HG02623 (cell line): ENCODE results near the gene PEX16.
"Not testable (repeated sequence)": the region's sequence is repeated elsewhere in the genome, so short reads cannot be mapped to it uniquely, and the experiment has no call there.

Experiments used
- ATAC-seq: cut with Tn5 transposase; IDR thresholded peaks from one replicate; pipeline ENCODE4 v1.9.1; 2021; ENCODE audit warnings: moderate library complexity; ENCODE audit not compliant: unreplicated experiment

Gene PEX16

DNA sequence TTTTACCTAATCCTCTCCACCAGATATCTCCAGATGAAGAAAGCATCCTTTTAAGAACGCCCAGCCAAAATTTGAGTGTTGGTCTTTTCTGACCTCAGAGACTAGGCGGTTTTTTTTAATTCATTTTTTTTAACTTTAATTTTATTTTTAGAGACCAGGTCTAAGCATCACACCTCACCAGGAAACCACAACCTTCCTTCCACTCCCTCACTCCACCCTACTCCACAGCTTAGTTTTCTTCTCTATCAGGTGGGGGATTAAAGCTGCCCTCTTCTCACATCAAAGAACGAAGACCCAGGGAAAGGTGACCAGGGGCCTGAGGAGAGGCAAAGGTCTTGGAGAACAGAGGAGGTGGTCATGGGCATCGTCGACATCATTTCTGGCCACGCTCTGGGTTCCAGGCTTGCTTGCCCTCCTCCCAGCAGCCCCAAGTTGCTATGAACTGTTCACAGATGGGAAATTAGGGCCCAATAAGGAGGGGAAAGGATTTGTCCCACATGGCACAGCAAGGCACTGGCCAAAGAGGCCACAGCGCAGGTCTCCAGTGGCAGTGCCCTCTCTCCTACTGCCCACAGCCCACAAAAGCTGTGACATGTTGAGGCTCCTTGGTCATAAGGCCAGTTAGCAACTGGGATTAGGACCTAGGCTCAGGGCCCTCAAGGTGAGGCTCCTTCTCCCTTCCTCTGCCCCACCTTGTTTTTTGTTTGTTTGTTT is 1.4 kb upstream of the PEX16 start:
- ATAC-seq = no peak

DNA sequence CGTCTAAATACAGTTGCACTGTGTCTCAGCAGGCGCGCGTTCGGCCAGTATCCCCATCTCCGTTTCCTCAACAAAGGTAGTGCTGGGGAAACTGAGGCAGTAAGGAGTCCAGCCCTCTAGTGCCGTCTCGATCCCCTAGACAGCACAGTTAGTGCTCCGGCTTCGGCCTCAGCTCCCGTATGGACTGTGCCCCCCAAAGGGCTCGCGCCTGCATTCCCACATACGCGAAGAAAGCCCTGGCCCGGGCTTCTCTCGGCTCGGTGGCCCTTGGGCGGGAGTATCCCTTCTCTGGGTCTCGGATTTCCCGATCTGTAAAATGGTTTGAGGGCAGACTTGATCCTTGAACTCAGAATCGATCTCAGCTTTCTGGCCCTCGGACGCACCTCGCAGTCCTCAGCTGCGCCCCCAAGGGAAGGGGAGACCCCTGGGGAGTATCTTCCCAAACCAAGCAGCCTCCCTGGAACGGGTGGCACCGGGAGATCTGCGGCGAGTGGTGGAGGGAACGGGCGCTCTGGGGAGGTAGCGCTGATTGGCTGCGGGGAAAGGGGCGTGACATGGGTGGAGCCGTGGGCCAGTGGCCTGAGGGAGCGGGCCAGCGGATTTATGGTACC is 759 bp upstream of the PEX16 start:
- peak; percentile 36 for ATAC-seq

DNA sequence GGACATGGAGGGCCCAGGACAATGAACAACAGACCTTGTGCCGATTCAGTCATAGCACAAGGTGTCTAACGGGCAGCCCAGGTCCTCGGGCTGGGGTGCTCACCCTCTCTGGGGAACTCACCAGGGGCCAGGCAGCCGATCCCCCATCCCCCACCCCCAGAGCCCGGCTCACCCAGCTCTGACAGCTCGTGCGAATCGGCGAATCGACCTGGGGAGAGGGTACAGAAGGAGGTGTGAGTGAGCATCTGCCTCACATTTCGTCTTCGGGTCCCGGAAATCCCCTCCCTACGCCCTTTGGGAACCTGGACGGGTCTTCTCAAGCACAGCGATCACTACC is 423 bp downstream of the PEX16 start:
- ATAC-seq = no peak

DNA sequence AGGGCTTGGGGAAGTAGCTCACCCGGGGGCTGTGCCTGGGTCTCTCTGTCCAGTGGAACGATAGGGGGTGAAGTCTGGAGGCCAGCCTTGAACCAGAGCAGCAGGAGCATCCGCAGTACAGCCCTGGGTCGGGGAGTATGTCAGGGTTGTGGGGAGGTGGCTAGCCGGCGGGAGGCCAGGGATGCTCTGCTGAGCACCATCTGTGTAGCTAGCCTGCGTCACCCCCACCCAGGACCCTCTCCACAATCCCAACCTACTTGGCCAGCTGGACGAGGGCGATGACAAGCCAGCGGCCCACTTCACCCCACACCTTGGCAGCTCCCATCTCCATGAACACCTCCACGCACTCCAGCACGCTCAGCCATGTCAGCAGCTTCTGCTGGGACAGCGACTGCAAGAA is 2.2 kb downstream of the PEX16 start:
- no peak for ATAC-seq

DNA sequence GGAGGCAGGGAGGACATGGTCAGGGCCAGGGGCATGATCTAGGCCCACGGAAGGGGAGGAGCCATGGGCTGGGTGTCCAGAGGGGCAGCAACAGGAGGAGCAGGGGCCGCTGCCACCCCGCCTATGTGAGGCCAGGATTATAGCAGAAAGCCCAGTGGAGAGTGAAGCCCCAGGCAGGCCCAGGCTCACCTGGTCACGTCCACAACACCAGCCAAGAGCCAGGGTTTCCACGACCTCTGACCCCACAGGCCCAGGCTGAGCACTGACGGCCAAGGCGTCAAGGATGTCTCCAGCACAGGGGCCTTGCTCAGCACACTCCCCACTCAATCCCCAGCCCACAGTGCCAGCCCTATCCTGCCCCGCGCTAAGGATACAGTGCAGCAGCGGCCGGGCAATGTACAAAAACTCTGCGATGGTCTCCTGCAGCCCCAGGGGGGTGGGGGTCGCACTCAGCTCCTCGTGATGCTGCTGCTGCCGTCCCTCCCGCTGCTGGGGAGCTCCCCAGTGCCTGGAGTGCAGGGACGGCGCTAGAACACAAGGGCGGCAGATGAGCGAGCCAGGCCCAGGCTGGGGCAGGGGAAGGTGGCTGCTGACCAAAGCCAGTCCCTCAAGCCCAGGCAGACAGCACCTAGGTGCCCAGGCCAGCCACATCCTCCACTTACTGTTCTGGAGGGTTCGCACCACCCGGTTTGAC is 3.6 kb downstream of the PEX16 start:
- ATAC-seq = no peak

DNA sequence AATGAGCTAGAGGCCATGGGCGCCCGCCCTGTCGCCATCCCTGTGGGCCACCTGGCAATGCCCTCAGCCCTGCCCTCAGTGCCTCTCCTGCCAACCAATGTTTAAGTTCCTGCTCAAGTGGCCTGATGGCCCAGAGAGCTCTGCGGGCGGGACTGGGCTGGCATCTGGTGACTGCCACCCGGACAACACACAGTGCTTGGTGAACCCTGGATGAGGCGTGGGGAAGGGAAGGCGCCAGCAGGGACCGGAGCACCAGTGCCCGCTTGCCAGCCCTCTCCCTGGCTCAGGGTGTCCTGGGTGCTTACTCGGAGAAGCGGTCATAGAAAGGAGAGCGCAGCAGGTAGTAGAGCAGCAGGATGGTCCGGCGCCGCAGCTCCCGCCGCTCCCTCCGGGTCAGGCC is 4.2 kb downstream of the PEX16 start:
- ATAC-seq = no peak

DNA sequence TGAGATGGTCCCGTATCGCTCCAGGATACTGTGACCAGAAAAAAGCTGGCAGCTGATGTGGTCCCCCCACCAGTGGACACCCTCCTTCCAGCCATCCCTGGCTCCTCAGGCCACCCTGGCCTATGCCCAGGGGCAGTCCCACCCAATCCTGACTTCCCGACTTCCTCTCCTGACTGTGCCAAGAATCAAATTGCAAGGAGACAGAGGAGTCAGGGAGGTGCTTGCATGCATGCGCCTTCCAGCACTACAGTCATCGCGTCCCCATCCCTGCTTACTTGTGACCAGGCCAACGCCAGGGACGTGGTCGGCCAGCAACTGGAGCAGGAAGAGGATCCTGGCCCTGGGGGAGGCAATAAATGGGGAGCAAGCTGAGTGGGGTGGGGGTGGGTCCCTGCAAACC is 7.1 kb downstream of the PEX16 start:
- ATAC-seq = no peak

DNA sequence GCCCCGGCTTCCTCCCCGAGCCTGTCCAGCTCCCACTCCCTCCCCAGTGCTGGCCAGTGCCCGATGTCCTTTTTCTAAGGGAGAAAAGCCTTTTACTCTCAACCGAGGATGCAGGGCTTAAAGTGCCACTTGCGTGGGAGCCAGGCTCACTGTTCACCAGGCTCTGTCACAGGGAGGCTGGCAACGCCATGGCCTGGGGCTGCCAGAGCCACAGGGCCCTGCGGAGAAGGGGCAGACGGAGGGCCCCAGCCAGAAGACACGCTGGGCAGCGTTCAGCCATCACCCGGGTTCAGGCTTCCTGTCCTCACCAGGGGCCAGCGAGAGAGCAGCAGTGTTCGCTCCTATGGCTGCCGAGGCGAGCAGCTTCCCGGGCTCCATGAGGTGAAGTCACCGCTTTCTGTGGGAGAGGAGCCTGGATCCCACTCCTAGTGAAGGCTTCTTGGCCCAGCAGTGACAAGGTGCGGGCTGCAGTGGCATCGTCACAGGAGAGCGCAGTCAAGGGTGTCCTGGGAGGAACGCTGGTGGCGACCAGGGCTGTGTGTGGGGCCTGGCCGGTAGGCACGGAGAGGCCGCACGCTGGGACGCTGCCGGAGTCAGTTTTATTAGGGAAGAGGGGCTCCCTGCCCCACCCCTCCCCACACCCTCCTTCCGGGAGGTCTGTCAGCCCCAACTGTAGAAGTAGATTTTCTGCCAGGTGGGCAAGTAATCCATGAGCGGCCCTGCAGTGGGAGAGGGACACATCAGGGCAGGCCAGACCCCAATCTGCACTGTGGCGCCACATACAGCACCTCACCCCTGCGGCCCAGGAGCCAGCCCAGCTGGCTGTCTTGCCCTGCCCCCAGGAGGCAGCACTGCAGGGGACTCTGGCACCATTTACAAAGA is 7.8 kb downstream of the PEX16 start:
- ATAC-seq = no peak

DNA sequence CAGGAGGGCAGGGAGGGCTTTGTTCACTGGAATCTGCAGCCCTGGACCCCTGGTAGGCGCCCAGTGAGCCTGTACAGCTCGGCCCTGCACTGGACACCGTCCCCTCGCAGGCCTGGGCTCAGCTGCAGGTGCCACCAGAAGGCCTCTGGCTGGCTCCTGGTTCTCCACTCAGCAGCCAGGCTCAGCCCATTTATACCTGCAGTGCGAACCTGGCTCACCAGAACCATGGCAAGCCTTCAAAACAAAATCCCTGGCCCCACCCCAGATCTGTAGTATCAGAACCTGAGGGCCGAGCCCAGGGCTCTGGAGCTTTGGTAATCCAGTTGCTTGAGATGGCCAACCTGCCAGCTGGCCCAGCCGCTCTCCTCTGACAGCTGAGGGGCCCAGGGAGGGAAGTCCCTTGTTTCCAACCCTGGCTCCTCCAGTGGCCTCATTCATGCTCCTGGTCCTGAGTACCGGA is 9.7 kb downstream of the PEX16 start:
- ATAC-seq = no peak

DNA sequence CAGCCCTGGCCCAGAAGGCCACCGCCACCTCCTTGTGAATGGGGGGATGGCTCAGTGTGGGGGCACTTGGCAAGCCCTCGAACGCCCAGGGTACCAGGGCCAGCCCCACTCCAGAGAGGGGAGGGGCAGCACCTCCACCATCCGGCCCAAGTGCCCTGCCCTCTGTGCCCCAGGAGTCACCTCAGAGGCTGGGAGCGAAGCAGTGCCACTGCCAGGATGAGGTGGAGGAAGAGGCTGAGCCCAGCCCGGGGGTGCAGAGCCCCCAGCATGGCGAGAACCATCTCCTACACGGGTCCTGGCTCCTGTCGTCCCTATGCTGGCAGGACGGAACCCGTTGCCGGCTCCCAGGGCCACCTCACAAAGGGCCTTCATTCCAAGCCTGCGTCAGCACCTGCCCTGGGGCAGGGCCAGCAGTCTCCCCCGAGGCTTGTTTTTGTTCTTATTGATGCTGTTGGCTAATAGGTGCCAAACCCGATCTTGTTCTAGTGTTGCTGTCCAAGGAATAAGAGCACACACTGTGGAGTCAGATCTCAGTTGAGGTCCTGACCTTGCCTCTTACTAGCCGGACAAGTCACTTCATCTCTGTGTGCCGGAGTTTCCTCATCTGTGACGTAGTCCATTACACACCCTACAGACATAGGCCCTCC is 10.6 kb downstream of the PEX16 start, which contains the start of gene FREY1:
TSS of gene FREY1 (minus strand) at position 307 of the 647 bp plus-strand sequence. CDS start at position 281, 26 bp downstream.
- ATAC-seq = no peak

DNA sequence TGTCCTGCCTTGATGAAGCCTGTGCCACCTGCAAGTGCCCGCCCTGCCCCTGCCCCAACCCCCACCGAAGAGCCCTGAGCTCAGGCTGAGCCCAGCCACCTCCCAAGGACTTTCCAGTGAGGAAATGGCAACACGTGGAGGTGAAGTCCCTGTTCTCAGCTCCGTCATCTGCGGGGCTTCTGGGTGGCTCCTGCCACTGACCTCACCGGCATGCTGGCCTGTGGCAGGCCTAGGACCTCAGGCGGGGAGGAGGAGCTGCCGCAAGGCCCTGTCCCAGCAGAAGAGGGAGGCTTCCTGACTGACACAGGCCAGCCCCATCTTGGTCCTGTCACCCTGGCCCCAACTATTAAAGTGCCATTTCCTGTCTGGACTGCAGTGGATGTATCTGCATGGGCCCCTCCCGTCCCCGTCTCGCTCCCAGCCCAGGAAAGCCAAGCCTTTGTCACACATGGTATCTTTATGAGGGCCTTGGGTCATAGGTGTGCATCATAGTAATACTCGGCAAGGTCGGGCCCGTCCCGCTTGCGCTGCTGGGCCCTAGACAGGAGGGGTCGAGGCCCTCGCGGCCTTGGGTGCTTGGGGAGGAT is 11.5 kb downstream of the PEX16 start:
- no peak for ATAC-seq

DNA sequence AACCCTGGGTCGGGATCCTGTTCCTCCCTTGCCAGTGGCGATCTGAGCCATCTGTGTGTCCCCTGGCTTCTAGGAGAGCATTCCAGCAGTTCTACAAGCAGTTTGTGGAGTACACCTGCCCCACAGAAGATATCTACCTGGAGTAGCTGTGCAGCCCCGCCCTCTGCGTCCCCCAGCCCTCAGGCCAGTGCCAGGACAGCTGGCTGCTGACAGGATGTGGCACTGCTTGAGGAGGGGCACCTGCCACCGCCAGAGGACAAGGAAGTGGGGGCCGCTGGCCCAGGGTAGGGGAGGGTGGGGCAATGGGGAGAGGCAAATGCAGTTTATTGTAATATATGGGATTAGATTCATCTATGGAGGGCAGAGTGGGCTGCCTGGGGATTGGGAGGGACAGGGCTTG is 12.1 kb downstream of the PEX16 start:
- ATAC-seq = not testable (repeated sequence)

DNA sequence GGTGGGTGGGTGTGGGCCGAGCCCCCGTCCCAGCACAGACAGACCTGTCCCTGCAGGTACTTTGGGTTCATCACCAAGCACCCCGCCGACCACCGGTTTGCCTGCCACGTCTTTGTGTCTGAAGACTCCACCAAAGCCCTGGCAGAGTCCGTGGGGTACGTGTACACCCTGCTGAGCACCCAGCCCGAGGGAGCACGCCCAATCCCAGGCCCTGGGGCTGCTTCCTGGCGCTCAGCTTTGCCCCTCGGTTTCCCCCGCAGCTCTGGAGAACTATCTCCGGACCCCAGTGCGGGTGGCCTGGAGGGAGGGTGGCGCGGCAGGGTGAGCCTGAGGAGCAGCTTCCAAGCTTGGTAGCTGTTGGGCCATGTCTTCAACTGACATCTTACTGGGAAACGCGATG is 12.6 kb downstream of the PEX16 start:
- no peak for ATAC-seq

DNA sequence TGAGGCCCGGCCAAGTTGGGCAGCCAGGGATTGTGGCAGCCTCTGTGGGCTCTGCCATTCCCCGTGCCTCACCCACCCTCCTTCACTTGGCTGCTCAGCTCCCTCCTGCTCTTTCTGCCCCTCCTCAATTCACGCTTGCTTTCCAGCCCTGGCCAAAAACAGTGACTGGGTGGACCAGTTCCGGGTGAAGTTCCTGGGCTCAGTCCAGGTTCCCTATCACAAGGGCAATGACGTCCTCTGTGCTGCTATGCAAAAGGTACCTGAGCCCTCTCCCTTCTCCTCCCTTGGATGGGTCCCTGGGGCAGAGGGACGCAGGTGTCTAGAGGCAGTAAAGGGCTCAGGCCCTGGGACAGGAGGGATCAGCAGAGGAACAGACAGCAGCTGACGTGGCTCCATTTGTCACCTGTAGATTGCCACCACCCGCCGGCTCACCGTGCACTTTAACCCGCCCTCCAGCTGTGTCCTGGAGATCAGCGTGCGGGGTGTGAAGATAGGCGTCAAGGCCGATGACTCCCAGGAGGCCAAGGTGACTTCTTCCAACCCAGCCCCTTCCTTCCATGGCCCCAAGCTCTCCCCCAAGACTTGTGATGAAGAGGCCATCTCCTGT is 13.3 kb downstream of the PEX16 start:
- no peak for ATAC-seq

DNA sequence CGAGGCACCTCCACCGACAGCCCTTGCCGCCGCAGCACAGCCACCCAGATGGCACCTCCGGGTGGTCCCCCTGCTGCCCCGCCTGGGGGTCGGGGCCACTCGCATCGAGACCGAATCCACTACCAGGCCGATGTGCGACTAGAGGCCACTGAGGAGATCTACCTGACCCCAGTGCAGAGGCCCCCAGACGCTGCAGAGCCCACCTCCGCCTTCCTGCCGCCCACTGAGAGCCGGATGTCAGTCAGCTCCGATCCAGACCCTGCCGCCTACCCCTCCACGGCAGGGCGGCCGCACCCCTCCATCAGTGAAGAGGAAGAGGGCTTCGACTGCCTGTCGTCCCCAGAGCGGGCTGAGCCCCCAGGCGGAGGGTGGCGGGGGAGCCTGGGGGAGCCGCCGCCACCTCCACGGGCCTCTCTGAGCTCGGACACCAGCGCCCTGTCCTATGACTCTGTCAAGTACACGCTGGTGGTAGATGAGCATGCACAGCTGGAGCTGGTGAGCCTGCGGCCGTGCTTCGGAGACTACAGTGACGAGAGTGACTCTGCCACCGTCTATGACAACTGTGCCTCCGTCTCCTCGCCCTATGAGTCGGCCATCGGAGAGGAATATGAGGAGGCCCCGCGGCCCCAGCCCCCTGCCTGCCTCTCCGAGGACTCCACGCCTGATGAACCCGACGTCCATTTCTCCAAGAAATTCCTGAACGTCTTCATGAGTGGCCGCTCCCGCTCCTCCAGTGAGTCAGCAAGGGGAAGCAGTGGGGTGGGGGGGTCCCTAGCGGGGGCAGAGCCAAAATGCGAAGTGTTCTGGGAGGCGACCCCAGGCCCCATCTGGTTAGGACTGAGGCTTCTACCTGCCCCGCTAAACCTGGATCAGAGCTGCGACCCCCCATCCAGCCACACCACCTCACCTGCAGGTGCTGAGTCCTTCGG is 15.0 kb downstream of the PEX16 start:
- no peak for ATAC-seq

DNA sequence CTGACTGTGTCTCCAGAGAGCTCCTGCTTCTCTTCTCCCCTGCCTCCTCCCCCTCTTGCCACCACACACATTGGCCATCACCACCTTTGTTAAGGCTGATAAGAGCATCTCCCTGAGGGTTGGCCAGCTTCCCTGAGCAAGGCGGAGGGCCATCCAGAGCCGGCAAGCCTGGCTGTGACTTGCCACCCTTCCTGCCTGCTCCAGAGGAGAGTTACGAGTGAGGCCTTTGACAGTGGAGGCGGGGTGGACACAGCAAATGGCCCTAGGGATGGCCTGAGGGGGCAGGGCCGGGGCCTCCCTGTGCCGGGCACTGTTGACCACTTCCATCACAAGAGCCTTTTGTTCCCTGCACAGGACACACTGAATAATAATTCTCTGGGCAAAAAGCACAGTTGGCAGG is 16.1 kb downstream of the PEX16 start:
- no peak for ATAC-seq

DNA sequence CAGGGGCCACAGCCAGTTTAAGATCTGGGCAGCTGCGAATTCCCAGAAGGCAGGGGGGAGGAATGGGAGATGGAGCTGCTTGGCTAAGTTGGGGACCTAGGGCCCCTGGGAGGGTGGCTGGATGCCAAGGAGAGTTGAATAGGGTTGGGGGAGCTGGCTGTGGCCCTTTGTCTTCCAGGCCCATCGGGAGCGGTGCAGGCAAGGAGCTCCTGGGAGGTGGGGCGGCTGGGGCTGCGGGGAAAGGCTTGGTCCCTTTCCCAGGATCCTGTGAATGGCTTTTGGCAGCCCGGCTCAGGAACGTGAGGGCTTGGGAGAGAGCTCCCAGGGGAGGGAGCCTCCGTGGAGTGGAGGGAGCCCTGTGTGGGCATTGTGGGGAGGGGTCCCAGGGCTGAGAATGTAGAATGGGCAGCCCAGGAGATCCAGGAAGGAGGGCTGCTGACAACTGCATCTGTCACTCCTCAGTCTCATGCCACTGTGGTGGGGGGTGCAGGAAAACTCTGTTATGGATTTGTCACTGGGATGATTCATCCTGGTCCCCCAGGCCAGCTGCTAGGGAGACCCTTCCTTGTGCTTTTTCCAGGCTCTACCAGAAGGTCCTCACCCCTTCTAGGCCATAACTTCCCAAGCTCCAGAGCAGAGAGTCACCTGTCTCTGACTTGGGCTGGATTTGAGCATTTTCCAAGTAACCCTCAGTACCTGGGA is 16.6 kb downstream of the PEX16 start:
- no peak for ATAC-seq

DNA sequence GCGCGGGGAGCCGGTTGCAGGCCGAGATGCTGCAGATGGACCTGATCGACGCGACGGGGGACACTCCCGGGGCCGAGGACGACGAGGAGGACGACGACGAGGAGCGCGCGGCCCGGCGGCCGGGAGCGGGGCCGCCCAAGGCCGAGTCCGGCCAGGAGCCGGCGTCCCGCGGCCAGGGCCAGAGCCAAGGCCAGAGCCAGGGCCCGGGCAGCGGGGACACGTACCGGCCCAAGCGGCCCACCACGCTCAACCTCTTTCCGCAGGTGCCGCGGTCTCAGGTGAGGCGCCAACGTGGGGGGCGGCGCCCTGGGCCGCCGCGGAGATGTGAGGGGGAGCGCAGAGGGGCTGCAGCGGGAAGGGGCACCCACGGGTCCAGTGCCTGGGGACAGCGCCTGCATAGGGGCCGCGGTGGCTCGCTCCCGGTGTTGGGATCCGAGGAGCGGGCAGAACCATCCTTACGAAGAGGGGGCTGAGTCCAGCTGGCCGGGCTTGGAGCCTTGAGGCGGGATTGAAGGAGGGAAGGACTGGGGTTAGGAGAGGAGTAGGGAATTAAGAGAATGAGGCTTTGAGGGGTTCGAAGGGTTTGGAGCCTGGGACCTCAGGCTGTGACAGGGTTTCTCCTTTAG is 17.4 kb downstream of the PEX16 start:
- ATAC-seq = peak; percentile 3
